ENCODE data around the gene IGF2.

IGF2 gene

GRCh38 chr11:2149460-2149859, 10.3 kb upstream of the IGF2 start:
- Histone ChIP-seq H3K36me3 (ENCODE audit: insufficient read depth) (no peaks in the 10 kb centered on the region), H3K27ac (no peak overlapping the region), H3K27me3 (ENCODE audit: insufficient read depth, low read depth) (peaks cover 91% of the 10 kb centered on the region)

GRCh38 chr11:2148595-2148994, 9.4 kb upstream of the IGF2 start:
- Histone ChIP-seq H3K4me1 (ENCODE audit: low read depth, poor library complexity, severe bottlenecking) (no peaks in the 10 kb centered on the region), H3K36me3 (ENCODE audit: insufficient read depth) (no peaks in the 10 kb centered on the region), H3K27me3 (ENCODE audit: insufficient read depth, low read depth) (peaks cover 91% of the 10 kb centered on the region), H4K20me1 (ENCODE audit: insufficient read depth) (no peaks in the 10 kb centered on the region), H2AFZ (ENCODE audit: low read depth) (no peak overlapping the region), H3K4me3 (IDR thresholded peaks at IDR 0.05; ENCODE audit: insufficient read depth, low read depth, low read length) (no peak overlapping the region), H3K9ac (no peak overlapping the region), H3K79me2 (ENCODE audit: insufficient read depth, low read depth) (no peaks in the 10 kb centered on the region), H3K4me2 (no peak overlapping the region), H3K27ac (no peak overlapping the region)
- no peak for TF ChIP-seq CTCF (conservative IDR thresholded peaks at IDR 0.05; ENCODE audit: low read depth, low read length)

More at GRCh38 chr11:2149460-2149859, 10.3 kb upstream of the IGF2 start:
- Histone ChIP-seq H3K79me2 (ENCODE audit: insufficient read depth, low read depth) (no peaks in the 10 kb centered on the region), H4K20me1 (ENCODE audit: insufficient read depth) (no peaks in the 10 kb centered on the region), H3K9ac (no peak overlapping the region), H3K4me1 (ENCODE audit: low read depth, poor library complexity, severe bottlenecking) (no peaks in the 10 kb centered on the region), H3K4me3 (IDR thresholded peaks at IDR 0.05; ENCODE audit: insufficient read depth, low read depth, low read length) (no peak overlapping the region), H3K4me2 (no peak overlapping the region), H2AFZ (ENCODE audit: low read depth) (no peak overlapping the region)
- no peak for TF ChIP-seq CTCF (conservative IDR thresholded peaks at IDR 0.05; ENCODE audit: low read depth, low read length)

- H3K27me3 ChIP-seq (ENCODE audit: insufficient read depth, low read depth) = peaks cover 90% of the 10 kb centered on the region
- no peaks in the 10 kb centered on the region for H4K20me1 ChIP-seq (ENCODE audit: insufficient read depth)
- no peaks in the 10 kb centered on the region for H3K79me2 ChIP-seq (ENCODE audit: insufficient read depth, low read depth)
- no peak overlapping the region for H3K4me2 ChIP-seq
- H3K9ac ChIP-seq = no peak overlapping the region
- no peak overlapping the region for H3K4me3 ChIP-seq (IDR thresholded peaks at IDR 0.05; ENCODE audit: insufficient read depth, low read depth, low read length)
- H3K4me1 ChIP-seq (ENCODE audit: low read depth, poor library complexity, severe bottlenecking) = no peaks in the 10 kb centered on the region
- no peak for TF ChIP-seq CTCF (conservative IDR thresholded peaks at IDR 0.05; ENCODE audit: low read depth, low read length)
- H3K27ac ChIP-seq = no peak overlapping the region
- no peak overlapping the region for H2AFZ ChIP-seq (ENCODE audit: low read depth)
- H3K36me3 ChIP-seq (ENCODE audit: insufficient read depth) = no peaks in the 10 kb centered on the region
These were observed 8.2 kb upstream of the IGF2 start for GRCh38 chr11:2147391-2147790.

- H3K4me1 ChIP-seq (ENCODE audit: low read depth, poor library complexity, severe bottlenecking) = no peaks in the 10 kb centered on the region
- H3K36me3 ChIP-seq (ENCODE audit: insufficient read depth) = no peaks in the 10 kb centered on the region
- peaks cover 96% of the 10 kb centered on the region for H3K27me3 ChIP-seq (ENCODE audit: insufficient read depth, low read depth)
- no peak overlapping the region for H3K27ac ChIP-seq
- H3K4me3 ChIP-seq (IDR thresholded peaks at IDR 0.05; ENCODE audit: insufficient read depth, low read depth, low read length) = no peak overlapping the region
- no peak overlapping the region for H3K9ac ChIP-seq
- H2AFZ ChIP-seq (ENCODE audit: low read depth) = no peak overlapping the region
- no peaks in the 10 kb centered on the region for H4K20me1 ChIP-seq (ENCODE audit: insufficient read depth)
- H3K79me2 ChIP-seq (ENCODE audit: insufficient read depth, low read depth) = no peaks in the 10 kb centered on the region
- no peak overlapping the region for H3K4me2 ChIP-seq
- TF ChIP-seq CTCF (conservative IDR thresholded peaks at IDR 0.05; ENCODE audit: low read depth, low read length) = no peak
These were observed 6.9 kb upstream of the IGF2 start for GRCh38 chr11:2146051-2146450.
